ENCODE results near the gene GJA4. TPM values are rescaled to one million over a fixed set of nuclear protein-coding genes. Genes with fewer than 3 reads are reported as not detected.

The GJA4 gene
- 1 to 10 TPM in 1 of 2 donors, under 1 TPM in 1; 0.86 to 5.9 TPM for total RNA-seq

DNA sequence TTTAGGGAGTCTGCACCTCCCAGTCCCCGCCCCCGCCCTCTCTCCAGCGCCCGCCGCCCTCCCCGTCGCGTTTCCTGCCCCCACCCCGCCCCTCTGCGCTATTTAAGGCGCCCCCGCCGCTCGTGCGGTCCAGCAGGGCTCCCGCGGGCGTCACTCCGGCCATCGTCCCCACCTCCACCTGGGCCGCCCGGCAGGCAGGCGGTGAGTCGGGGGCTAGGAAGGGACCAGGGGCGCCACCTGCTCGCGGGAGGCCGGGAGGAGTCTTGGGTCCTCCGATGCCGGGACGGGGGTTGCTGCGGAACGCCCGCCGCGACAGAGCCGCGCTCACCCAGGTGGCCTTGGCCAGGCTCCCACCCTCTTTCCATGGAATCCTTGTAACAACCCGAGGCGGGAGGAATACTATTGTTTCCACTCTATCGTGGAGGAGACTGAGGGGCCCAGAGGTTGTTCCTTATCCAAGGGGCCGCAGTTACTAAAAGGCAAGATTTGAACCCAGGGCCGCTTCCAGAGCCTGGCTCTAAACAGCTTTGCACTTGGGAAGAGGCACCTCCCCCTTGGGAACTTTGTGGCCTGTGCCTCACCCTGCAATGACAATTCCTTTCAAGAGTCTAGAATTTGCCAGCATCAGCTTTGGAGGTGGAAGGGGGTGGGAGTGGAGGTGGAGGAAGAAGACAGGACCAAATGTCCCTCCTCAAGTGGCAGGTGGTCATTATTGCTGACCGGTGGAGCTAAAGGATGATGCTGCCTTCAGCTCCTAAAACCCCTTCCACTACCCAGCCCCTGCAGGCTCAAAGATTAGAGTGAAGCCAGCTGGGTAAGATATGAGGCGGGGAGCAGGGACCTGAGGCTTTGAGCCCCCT is at the start of gene GJA4:
Gene GJA4 (plus strand): TSS at position 132 of the 860 bp plus-strand sequence. CDS start 1,215 bp downstream, outside the sequence.
- peak in 1 of 2 donors; percentile 51 for ATAC-seq
- H3K4me3 Mint-ChIP-seq: peak within 1 kb of the TSS; percentile 56
- no peaks in the 10 kb centered on the region for H3K9me3 Mint-ChIP-seq
- no peak for DNase-seq (ENCODE audit: low spot score)
- H3K4me1 Mint-ChIP-seq (ENCODE audit: low read depth in 2 of 2): peaks cover 0 to 28% of the 10 kb centered on the region in 2 donors
- H3K27ac Mint-ChIP-seq: peak within 1 kb of the TSS in 1 of 2 donors; percentile 27
- H3K27me3 Mint-ChIP-seq: peaks cover 9 to 17% of the 10 kb centered on the region in 2 donors
- no peaks in the 10 kb centered on the region for H3K36me3 Mint-ChIP-seq

DNA sequence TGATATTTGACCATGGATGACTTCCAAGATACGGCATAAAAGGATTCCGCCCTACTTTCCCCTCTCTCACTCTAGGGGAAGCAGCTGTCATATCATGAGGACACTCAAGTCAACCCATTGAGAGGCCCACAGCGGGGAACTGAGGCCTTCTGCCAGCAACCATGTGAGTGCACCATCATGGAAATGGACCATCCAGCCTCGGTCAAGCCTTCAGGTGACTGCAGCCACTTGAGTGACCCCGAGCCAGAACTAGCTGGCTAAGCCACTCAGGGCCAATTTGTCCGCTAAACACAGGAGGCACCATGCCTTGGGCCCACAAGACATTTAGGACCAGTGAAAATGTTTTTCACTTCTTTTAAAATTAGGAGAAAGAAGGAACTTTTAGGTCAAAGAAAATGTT is 49.0 kb upstream of the GJA4 start:
- no peak for ATAC-seq

DNA sequence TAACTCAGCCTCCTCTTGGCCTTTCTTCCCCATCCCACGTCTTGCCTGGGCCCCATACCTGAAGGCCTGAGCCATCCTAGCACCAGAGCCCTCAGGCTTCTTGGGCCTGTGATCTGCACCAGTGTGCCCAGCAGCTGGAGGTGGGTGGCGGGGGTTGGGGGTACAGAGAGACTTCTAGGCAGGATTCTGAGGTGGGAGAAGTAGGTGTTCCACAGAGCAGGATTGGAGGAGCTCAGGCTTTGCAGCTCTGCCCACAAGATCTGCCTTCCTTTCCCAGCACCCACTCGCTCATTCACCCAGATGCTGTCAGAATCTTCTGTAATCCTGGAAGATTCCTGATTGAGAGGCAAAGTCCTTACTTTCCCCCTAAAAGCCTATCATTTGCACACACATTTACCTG is 47.9 kb upstream of the GJA4 start:
- Mint-ChIP-seq H3K27me3 (peaks cover 9 to 10% of the 10 kb centered on the region in 2 donors), H3K9me3 (no peaks in the 10 kb centered on the region), H3K4me1 (ENCODE audit: low read depth in 2 of 2) (no peaks in the 10 kb centered on the region), H3K36me3 (no peaks in the 10 kb centered on the region), H3K27ac (no peak overlapping the region), H3K4me3 (no peak overlapping the region)
- no peak for DNase-seq (ENCODE audit: low spot score)
- no peak for ATAC-seq

More for the DNA sequence above, 49.0 kb upstream of the GJA4 start:
- Mint-ChIP-seq H3K4me1 (ENCODE audit: low read depth in 2 of 2) (no peaks in the 10 kb centered on the region), H3K27me3 (peaks cover 7 to 9% of the 10 kb centered on the region in 2 donors), H3K36me3 (no peaks in the 10 kb centered on the region), H3K9me3 (no peaks in the 10 kb centered on the region), H3K27ac (no peak overlapping the region), H3K4me3 (no peak overlapping the region)
- no peak for DNase-seq (ENCODE audit: low spot score)

DNA sequence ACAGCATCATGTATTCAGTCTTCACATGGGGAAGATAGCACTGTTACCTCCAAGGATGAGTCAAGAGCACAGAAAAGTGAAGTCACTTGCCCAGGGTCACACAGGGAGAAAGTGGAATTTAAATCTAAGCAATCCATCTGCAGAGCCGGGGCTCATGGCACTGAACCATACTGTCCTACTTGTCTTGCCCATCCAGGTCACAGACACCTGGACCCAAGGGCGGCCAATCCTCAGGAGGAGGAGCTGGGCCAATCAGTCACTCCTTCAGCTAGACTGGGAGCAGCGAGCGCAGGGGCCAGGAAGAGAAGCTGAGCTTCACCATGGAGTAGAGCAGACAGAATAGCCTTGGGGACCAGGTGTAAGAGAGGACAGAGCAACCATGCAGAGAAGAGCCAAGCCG is 47.1 kb upstream of the GJA4 start:
- H3K4me1 Mint-ChIP-seq (ENCODE audit: low read depth in 2 of 2): no peaks in the 10 kb centered on the region
- H3K27ac Mint-ChIP-seq: no peak overlapping the region
- peaks cover 9 to 10% of the 10 kb centered on the region in 2 donors for H3K27me3 Mint-ChIP-seq
- no peaks in the 10 kb centered on the region for H3K9me3 Mint-ChIP-seq
- ATAC-seq (no peak), DNase-seq (ENCODE audit: low spot score) (no peak)
- no peak overlapping the region for H3K4me3 Mint-ChIP-seq
- H3K36me3 Mint-ChIP-seq: no peaks in the 10 kb centered on the region

DNA sequence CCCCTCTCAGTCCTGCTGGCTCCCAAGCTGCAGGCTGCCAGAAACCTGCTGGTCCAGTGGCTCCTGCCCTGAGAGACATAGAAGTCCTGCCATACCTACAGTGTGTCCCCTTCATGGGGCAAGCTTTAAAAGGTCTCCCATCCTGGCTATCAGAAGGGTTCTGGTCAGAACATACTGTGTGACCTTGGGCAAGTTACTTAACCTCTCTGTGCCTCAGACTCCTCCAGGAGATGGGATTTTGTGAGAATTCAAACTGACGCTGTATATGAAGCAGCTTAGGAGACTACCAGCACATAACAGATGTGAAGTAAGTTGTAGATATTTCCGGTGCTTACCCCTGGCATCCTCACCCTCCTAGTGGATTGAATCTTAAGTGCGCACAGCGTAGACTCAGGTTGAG is 46.7 kb upstream of the GJA4 start:
- Mint-ChIP-seq H3K4me3 (no peak overlapping the region), H3K36me3 (no peaks in the 10 kb centered on the region), H3K27ac (no peak overlapping the region), H3K27me3 (peaks cover 8 to 9% of the 10 kb centered on the region in 2 donors), H3K4me1 (ENCODE audit: low read depth in 2 of 2) (no peaks in the 10 kb centered on the region), H3K9me3 (no peaks in the 10 kb centered on the region)
- DNase-seq (ENCODE audit: low spot score) (no peak), ATAC-seq (no peak)

DNA sequence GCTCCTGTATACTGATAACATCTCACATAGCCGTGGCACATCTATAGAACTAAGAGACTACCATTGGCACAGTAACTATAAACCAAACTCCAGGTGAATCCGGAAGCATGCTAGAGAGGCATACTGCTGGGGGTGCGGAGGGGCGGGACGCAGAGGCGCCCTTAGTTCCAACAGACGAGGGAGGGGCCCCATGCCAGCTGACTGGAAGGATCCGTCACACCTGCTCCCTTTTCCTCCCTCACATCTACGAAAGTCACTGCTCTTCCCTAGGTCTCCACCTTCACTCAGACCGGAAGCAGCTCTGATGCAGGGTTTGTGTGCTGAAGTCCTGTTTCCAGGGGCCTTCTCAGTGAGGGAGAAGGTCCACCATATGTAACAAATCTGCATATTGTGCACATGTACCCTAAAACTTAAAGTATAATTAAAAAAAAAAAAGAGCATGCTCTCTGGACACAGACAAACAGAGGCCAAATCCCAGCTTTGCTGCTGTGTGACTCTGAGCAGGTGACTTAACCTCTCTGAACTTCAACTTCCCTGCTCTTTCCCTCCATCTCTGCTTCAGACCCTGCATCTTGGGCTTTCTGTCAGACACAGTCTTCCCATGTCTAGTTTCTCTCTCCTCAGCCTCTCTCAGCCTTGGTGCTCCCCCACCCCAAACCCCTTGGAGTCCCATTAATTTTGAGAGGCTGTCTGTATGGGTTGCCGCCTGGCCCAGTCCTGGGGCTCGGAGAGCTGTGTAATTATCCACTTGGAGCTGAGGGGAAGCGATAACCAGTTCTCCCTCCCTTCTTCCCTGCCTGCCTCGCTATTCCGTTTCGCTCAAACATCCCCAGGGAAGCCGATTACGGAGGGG is 45.8 kb upstream of the GJA4 start:
- no peaks in the 10 kb centered on the region for H3K4me1 Mint-ChIP-seq (ENCODE audit: low read depth in 2 of 2)
- no peak for ATAC-seq
- H3K36me3 Mint-ChIP-seq: no peaks in the 10 kb centered on the region
- no peak overlapping the region for H3K4me3 Mint-ChIP-seq
- H3K27ac Mint-ChIP-seq: no peak overlapping the region
- peaks cover 7 to 9% of the 10 kb centered on the region in 2 donors for H3K27me3 Mint-ChIP-seq
- H3K9me3 Mint-ChIP-seq: no peaks in the 10 kb centered on the region
- no peak for DNase-seq (ENCODE audit: low spot score)

DNA sequence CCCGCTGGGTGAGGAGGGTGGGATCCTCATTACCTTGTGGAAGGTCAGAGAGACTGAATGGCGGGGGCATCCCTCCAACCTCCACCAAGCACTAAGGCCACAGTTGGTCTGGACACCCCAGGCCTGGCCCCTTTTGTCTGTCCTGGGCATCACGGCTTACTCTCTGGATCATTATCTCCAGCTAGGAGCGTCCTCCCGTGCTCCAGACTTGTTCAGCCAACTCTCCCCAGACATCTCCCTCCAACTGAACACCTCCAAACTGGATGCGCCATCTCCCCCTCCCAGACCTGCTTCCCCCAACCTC is 45.2 kb upstream of the GJA4 start:
- Mint-ChIP-seq H3K4me1 (ENCODE audit: low read depth in 2 of 2) (no peaks in the 10 kb centered on the region), H3K27ac (no peak overlapping the region), H3K36me3 (no peaks in the 10 kb centered on the region), H3K4me3 (no peak overlapping the region), H3K27me3 (peaks cover 4 to 9% of the 10 kb centered on the region in 2 donors), H3K9me3 (no peaks in the 10 kb centered on the region)
- no peak for ATAC-seq
- DNase-seq (ENCODE audit: low spot score): no peak

DNA sequence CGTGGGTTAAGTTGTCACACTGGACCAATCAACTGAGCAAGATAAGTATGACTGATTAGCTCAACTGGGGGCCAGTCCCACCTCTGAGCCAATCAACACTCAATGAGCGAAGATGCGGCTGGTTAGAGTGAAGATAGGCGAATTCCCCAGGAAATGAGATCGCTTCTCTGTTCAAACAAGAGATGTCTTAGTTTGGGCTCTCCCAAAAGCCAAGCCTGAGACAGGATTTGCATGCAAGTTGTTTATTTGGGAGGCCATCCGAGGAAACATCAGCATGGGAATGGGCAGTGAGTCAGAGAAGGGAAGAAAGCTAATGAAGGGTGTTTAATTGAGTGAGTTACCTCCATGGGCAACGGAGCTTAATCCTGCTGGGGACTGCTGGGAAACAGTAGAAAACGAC is 42.8 kb upstream of the GJA4 start:
- no peaks in the 10 kb centered on the region for H3K9me3 Mint-ChIP-seq
- no peaks in the 10 kb centered on the region for H3K36me3 Mint-ChIP-seq
- DNase-seq (ENCODE audit: low spot score): no peak
- peaks cover 4 to 17% of the 10 kb centered on the region in 2 donors for H3K27me3 Mint-ChIP-seq
- H3K4me3 Mint-ChIP-seq: no peak overlapping the region
- no peaks in the 10 kb centered on the region for H3K4me1 Mint-ChIP-seq (ENCODE audit: low read depth in 2 of 2)
- no peak overlapping the region for H3K27ac Mint-ChIP-seq
- ATAC-seq: no peak

DNA sequence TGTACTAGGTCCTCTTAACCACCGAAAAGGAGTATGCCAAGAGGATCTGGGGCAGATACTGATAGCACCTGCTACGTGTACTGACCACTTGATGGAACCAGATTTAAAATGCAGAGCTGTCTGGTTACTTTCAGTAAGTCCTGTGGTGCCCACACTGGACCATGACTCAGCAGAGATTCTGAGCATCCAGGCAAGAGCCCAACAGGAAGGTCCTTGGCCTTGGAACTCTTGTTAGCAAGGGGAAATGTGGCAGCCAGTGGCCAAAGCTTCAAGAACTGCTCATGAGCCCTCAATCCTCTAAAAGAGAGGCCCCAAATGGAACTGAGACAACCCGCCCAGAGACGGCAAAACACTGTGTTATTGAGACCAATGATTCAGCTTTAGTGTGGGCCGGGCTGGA is 42.2 kb upstream of the GJA4 start:
- peaks cover 4 to 17% of the 10 kb centered on the region in 2 donors for H3K27me3 Mint-ChIP-seq
- H3K36me3 Mint-ChIP-seq: no peaks in the 10 kb centered on the region

DNA sequence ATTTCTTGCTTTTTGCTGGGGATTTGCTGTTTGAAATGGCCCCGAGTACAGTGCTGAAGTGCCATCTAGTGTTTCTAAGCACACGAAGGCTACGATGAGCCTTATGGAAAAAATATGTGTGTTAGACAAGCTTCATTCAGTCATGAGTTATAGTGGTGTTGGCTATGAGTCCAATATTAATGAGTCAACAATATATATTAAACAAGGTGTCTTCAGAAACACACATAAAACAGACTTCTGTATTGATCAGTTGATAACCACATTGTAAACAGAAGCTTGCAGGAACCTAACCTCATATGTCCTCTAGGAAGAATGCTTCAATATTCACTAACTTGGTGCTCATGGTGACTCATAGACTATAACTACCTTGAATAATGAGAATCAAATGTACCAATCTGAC is 39.6 kb upstream of the GJA4 start:
- DNase-seq (ENCODE audit: low spot score) (no peak), ATAC-seq (no peak)
- no peak overlapping the region for H3K4me3 Mint-ChIP-seq
- H3K4me1 Mint-ChIP-seq (ENCODE audit: low read depth in 2 of 2): no peaks in the 10 kb centered on the region
- no peaks in the 10 kb centered on the region for H3K9me3 Mint-ChIP-seq
- no peaks in the 10 kb centered on the region for H3K36me3 Mint-ChIP-seq
- no peak overlapping the region for H3K27ac Mint-ChIP-seq
- H3K27me3 Mint-ChIP-seq: peaks cover 4 to 12% of the 10 kb centered on the region in 2 donors

More for the DNA sequence above, 42.2 kb upstream of the GJA4 start:
- ATAC-seq: no peak
- Mint-ChIP-seq H3K27ac (no peak overlapping the region), H3K4me1 (ENCODE audit: low read depth in 2 of 2) (no peaks in the 10 kb centered on the region), H3K9me3 (no peaks in the 10 kb centered on the region), H3K4me3 (no peak overlapping the region)
- no peak for DNase-seq (ENCODE audit: low spot score)

DNA sequence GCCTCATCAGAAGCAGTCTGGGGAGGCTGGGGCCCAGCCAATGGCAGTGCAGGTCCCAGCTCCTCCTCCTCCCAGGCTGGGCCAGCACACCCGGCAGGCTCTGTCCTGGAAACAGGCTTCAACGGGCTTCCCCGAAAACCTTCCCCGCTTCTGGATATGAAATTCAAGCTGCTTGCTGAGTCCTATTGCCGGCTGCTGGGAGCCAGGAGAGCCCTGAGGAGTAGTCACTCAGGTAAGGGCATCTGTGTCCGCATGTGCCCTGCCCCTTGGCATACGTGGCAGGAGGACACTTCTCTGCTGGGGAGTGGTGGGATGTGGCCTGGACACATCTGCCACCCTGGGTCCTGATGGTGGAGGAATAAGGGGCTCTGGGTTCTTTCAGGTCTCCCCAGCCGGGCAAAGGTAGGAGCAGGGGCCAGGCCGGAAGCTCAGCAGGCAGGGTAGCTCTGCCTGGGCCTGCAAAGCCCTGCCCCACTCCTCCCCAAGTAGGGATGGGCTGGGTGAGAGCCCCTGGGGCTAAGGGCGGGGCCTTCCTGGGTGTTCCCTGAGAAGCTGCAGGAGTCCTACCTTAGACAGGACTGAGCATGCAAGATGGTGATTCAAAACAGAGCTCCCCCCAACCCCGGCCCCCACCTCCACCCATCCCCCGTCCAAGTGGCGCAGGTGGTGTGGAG is 37.7 kb upstream of the GJA4 start, which contains the start of gene GJB5:
Gene GJB5 (plus strand): TSS at position 84 of the 674 bp plus-strand sequence. CDS start 2,284 bp downstream, outside the sequence.
- Mint-ChIP-seq H3K36me3 (no peaks in the 10 kb centered on the region), H3K4me1 (ENCODE audit: low read depth in 2 of 2) (no peaks in the 10 kb centered on the region), H3K27ac (no peak within 1 kb of the TSS), H3K27me3 (peaks cover 3 to 8% of the 10 kb centered on the region in 2 donors), H3K9me3 (no peaks in the 10 kb centered on the region), H3K4me3 (no peak within 1 kb of the TSS)
- ATAC-seq: no peak
- DNase-seq (ENCODE audit: low spot score): no peak

DNA sequence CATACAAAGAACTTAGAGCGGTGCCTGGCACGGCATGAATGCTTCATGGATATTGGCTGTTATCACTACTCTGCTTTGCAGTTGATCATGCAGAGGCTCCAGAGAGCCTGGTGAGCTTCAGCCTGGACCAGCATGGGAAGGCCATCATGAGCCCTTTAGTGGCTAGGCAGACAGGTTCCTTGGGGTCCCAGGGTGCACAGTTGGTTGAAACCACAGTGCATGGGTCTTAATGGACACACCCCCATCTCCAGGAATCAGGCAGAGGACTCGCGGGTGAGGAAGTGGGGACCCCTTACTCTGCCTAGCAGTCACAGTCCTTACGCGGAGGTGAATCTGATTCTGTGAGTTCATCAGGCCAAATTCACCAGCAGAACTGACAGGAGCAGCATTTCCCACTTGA is 36.8 kb upstream of the GJA4 start:
- Mint-ChIP-seq H3K4me3 (no peak overlapping the region), H3K9me3 (no peaks in the 10 kb centered on the region), H3K4me1 (ENCODE audit: low read depth in 2 of 2) (no peaks in the 10 kb centered on the region), H3K27me3 (peaks cover 3 to 8% of the 10 kb centered on the region in 2 donors), H3K27ac (no peak overlapping the region), H3K36me3 (no peaks in the 10 kb centered on the region)
- DNase-seq (ENCODE audit: low spot score): no peak
- no peak for ATAC-seq

DNA sequence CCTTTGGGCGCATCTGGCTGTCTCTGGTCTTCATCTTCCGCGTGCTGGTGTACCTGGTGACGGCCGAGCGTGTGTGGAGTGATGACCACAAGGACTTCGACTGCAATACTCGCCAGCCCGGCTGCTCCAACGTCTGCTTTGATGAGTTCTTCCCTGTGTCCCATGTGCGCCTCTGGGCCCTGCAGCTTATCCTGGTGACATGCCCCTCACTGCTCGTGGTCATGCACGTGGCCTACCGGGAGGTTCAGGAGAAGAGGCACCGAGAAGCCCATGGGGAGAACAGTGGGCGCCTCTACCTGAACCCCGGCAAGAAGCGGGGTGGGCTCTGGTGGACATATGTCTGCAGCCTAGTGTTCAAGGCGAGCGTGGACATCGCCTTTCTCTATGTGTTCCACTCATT is 35.4 kb upstream of the GJA4 start:
- ATAC-seq: no peak
- no peaks in the 10 kb centered on the region for H3K4me1 Mint-ChIP-seq (ENCODE audit: low read depth in 2 of 2)
- H3K36me3 Mint-ChIP-seq: no peaks in the 10 kb centered on the region
- no peak overlapping the region for H3K27ac Mint-ChIP-seq
- H3K9me3 Mint-ChIP-seq: no peaks in the 10 kb centered on the region
- H3K27me3 Mint-ChIP-seq: peaks cover 3 to 8% of the 10 kb centered on the region in 2 donors
- no peak overlapping the region for H3K4me3 Mint-ChIP-seq
- DNase-seq (ENCODE audit: low spot score): no peak
